ENCODE results near the gene FDCSP. TPM values are rescaled to one million over a fixed set of nuclear protein-coding genes. Genes with fewer than 3 reads are reported as not detected.

The FDCSP gene
- total RNA-seq, 1 donor from 2014 or later = not detected

Other genes with a start within 250 kb of the FDCSP start
- not detected for gene STATH, start 230.2 kb upstream of the FDCSP start, total RNA-seq
- not detected for gene HTN3, start 197.7 kb upstream of the FDCSP start, total RNA-seq
- not detected for gene HTN1, start 175.7 kb upstream of the FDCSP start, total RNA-seq
- gene PRR27, start 71.9 kb upstream of the FDCSP start, total RNA-seq = not detected
- not detected for gene ODAM, start 30.4 kb upstream of the FDCSP start, total RNA-seq
- not detected for gene CSN3, start 16.5 kb downstream of the FDCSP start, total RNA-seq
- not detected for gene CABS1, start 108.9 kb downstream of the FDCSP start, total RNA-seq
- gene SMR3A, start 134.6 kb downstream of the FDCSP start, total RNA-seq = not detected
- not detected for gene SMR3B, start 157.0 kb downstream of the FDCSP start, total RNA-seq
- not detected for gene OPRPN, start 171.8 kb downstream of the FDCSP start, total RNA-seq
- not detected for gene MUC7, start 246.1 kb downstream of the FDCSP start, total RNA-seq

All from temporal lobe (tissue), 1 donor.